Activated CD4-positive, alpha-beta T cell treated with anti-CD3 and anti-CD28 coated beads for 1 hour (primary cell): ENCODE results near the gene LRCOL1.

Experiments used
- DNase-seq: peaks from one replicate; pipeline ENCODE4 v3.0.0-alpha.2; 2020

Gene LRCOL1

DNA sequence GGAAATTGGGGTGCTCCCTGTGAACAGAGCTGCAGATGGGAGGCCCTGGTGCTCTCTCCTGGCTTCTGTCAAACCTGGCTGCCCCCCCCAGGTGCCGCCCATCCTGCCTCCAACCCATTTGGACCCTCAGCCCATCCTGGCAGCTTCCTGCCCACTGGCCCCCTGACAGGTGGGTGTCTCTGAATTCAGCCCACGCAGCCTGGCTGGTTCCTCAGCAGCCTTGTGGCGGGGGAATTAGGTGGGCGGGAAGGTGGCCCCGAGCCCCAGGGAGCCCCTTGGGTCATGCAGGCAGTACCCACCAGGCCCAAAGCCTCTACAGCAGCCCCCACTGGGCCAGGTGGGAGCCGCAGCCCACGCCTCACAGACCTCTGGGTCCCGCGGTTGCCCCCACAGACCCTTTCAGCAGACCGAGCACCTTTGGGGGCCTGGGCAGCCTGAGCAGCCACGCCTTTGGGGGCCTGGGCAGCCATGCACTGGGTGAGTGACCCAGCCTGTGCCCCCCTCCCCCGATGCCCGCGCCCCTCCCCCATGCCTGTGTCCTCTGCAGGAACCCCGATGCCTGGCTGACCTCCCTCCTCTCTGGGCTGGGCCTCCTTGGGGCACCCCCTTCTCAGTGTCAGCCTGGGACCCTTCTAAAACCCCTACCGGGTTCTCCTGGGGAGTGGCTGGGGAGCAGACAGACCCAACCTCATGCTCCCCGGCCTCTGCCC lies 28.9 kb downstream of the LRCOL1 start:
- no peak for DNase-seq

DNA sequence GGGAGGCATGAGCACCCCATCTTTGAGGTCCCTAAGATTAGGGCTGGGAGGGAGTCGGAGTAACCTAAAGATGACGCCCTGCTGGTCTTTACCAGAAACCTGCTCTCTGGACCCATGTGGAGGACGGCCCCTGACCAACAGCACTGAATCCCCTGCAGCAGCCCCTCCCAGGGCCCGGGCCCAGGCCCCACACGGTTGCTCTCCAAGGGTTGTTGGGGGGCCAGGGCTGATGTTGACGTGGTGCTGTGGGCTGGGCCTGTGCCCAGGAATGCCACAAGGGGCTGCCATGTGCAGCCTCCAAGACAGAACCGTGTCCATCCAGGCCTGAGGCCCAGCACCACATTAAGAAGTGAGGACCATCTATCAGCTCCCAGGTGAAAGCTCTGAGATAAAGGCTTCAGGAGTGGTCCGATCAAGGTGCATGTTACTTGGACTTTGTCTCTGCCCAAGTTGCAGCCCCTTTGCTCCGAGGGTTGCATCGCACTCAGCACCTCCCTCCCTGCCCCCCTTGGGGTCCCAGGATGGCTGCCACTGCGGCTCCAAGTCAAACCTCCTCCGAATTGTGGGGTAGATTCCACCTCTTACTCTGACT lies 29.6 kb downstream of the LRCOL1 start:
- DNase-seq, result no peak

DNA sequence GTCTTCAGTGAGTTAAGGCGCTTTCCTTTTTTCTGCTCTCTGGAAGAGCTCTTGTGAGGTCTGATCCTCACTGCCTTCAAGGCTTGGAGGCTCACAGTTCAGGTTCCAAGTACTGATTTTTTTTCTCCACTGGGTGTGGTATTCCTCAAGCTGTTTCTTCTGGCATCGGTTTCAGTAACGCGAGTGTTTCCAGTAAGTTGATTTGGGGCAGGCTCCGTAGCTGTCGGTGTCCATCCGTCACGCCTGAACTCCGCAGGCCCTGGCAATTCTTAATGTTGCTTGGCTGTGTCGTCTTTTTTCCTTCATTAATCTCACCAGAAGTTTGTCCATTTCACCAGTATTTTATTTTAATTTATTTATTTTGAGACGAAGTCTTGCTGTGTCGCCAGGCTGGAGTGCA lies 30.6 kb downstream of the LRCOL1 start:
- no peak for DNase-seq

GRCh38 chr12:132578826-132579225 lies 31.6 kb downstream of the LRCOL1 start:
- DNase-seq, result no peak

GRCh38 chr12:132578118-132578517 lies 32.3 kb downstream of the LRCOL1 start:
- DNase-seq, result no peak

DNA sequence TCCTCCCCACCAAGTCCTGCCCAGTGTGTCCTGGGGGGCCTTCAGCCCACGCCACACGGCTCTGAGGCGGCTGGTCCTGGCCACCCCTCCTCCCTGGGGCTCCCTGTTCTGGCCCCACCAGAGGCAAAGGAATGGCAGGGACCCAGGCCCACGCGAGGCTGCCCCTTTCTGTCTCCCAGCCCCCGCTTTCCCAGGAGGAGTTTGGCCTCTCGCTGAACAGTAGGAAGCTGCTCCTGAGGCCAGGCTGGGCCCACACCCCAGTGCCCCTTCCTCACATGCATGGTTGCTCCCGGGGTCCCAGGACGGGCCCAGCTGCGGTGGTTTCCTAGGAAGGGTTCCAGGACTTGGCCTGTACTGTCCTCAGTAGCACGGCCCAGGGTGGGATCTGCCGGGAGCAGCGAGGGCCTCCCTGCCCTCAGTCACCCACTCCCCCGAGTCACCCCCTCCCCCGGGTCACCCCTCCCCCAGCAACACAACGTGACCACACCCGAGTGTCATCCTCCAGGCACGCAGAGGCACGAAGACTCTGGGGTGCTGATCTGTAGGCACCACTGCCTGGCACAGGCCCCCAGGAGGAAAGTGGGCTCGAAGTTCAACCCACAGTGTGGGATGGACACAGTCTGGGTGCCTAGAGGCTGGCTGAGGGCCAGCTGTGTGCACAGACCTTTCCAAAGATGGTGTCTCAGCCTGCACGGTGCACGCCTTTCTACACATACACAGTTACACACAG lies 33.0 kb downstream of the LRCOL1 start:
- no peak for DNase-seq

- DNase-seq, result no peak
These were observed 33.7 kb downstream of the LRCOL1 start for GRCh38 chr12:132576701-132577100.

GRCh38 chr12:132575661-132576060 lies 34.7 kb downstream of the LRCOL1 start:
- DNase-seq, result no peak

DNA sequence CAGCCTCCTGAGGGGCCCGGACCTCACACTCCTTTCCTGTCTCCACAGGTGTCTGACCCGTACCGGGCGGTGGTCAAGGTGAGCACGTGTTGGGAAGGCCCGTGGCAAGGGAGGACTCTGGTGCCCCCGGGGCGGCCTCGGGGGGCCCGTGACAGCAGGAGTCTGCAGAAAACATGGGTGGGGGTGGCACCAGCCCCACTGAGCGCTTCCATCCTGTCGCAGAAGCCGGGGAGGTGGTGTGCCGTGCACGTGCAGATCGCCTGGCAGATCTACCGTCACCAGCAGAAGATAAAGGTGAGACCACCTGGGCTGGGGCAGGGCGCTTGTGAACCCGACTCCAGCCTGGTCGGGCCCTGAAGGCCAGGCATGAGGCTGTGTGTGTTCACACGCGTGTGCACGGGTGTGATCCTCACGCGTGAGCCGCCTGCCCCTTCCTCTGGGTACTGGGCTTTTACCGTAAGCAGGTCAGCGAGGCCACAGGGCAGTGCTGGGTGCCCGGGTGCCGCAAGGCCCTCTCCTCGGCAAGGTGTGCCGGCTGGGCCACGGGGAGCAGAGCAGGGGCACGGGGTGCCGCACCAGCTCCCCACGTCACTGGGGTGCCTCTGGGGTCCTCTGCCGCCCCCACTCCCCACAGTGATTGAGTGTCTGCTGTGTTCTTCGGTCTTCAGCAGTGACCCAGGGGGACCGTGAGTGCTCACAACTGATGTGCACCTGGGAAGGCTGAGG lies 35.9 kb downstream of the LRCOL1 start:
- DNase-seq, result no peak

GRCh38 chr12:132572801-132573760 lies 37.3 kb downstream of the LRCOL1 start:
- DNase-seq, result no peak

GRCh38 chr12:132572106-132572505 lies 38.3 kb downstream of the LRCOL1 start:
- DNase-seq, result no peak

DNA sequence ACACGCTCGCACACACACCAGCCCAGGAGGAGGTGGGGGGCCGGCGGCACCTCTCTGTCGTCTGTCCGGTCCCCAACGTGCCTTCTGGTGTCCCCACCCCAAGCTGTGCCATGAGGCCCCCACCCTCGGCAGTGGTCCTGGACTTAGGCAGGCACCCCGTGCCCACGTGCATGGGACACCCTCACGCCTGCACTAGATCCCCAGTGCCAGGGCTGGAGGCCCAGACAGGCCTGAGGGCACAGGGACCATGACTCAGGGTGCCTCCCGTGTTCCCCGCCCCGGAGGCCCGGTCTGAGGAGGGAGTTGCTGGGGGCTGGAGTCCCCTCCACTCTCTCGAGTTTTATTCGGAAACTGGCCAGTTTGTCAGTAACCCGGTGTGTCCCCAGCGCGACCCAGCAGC lies 38.8 kb downstream of the LRCOL1 start:
- no peak for DNase-seq

DNA sequence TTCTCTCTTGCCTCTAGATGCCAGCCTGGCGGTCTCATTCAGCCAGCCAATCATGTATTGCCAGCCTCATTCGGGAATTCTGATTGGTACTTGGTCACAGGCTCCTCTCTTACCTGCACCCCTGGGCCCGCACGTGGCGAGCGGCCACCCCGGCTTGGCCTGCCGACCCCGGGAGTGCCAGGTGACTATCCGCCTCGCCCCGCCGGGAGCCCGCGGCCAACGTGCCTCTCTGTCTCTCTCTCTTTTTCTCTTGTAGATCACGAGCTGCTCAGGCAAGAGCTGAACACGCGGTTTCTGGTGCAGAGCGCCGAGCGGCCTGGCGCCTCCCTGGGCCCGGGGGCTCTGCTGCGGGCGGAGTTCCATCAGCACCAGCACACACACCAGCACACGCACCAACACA lies 39.3 kb downstream of the LRCOL1 start:
- no peak for DNase-seq

DNA sequence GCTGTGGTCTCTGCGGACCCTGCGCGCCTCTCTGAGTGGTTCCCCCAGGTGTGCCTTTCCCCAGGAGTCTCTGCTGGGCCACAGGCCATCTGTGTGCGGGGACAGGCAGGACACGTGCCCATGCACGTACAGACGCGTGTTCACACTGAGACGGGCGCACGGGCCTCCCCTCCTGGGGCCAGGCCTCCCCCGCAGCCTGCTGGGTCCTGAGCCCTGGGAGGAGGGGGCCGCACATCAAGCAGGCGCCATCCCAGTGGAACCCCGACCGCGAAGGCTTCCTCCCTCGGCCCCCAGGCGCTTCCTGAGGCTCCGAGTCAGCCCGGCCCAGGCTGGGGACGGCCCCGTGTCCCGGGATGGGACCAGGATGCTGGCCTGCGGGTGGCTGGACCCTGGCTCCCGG lies 39.7 kb downstream of the LRCOL1 start:
- no peak for DNase-seq

GRCh38 chr12:132569856-132570480 lies 40.4 kb downstream of the LRCOL1 start:
- no peak for DNase-seq

GRCh38 chr12:132568826-132569480 lies 41.4 kb downstream of the LRCOL1 start:
- no peak for DNase-seq

DNA sequence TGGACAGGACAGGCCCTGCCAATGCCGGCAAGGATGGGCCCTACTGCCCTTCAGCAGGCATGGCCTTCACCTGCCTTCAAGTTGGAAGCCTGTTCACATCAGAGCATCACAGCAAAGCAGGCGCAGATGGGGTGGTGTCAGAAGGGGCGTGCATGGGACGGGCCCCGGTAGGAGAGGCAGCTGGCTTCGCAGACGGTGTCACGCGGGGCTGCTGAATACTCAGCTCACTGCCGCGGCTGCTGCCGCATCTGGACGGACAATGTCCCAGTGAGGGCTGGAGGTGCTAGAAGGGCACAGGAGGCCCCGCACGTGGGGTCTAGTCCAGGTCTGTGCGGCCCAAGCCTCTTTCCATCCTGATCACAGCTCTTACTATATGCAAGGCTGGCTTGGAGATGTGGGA lies 42.1 kb downstream of the LRCOL1 start:
- no peak for DNase-seq

- no peak for DNase-seq
These were observed 43.8 kb downstream of the LRCOL1 start for GRCh38 chr12:132566516-132567131.

DNA sequence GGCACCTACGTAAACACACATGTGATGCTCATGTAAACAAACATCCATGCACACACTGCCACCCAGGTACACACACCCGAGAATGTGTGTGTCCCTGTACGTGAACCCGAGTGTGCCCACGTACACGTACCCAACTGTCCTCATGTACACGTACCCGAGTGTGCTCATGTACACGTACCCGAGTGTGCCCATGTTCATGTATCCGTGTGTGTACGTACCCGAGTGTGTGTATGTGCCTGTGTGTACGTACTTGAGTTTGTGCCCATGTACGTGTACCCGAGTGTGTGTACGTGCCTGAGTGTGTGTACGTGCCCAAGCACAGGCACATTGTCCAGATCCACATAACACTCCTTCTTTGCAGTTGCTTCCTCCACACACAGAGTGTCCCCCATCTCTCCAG lies 45.0 kb downstream of the LRCOL1 start:
- no peak for DNase-seq

DNA sequence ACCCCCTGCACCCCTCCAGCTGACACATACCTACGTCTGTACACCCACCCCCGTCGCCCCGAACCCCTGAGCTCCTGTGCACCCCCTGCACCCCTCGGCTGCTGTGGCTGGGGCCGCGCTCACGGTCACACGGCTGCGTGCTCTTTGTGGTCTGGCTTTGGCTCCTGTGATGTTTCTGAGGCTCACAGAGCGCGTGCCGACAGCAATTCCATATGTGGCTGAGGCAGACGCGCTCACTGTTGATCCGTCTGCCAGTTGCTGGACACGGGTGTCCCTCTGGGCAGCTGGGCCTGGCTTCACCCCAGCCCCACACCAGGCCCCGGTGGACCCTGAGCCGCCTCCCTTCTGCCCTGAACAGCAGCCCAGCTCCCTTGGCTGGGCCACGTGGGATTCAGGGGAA lies 46.5 kb downstream of the LRCOL1 start:
- no peak for DNase-seq

GRCh38 chr12:132562489-132563021 lies 47.8 kb downstream of the LRCOL1 start:
- DNase-seq, result no peak
